Upper lobe of left lung (tissue), 6 donors: ENCODE data around the gene COL8A1. TPM values are rescaled to one million over a fixed set of nuclear protein-coding genes. Genes with fewer than 3 reads are reported as not detected.
"Not testable (repeated sequence)": the region's sequence is repeated elsewhere in the genome, so short reads cannot be mapped to it uniquely, and the experiment has no call there.

Experiments used
- ATAC-seq, 2 donors: fragments of 200-7000 bp; cut with Tn5 transposase; one replicate each; pipeline ENCODE4 v1.9.1; 2022; ENCODE audit warnings: mild to moderate bottlenecking in 2 of 2, moderate library complexity in 2 of 2; ENCODE audit not compliant: low FRiP score in 2 of 2
- DNase-seq, 2 donors: peaks; one replicate each; pipeline ENCODE4 v3.0.0-alpha.2; 2019 to 2020
- H3K27ac ChIP-seq, 4 donors: fragments of 200-600 bp; sonication (generic); one replicate each; pipeline ENCODE4 v1.5.1; 2016 to 2019
- H3K27me3 ChIP-seq, 4 donors: fragments of 200-600 bp; sonication (generic); one replicate each; pipeline ENCODE4 v1.5.1; 2017 to 2019
- H3K36me3 ChIP-seq, 4 donors: fragments of 200-600 bp; sonication (generic); one replicate each; pipeline ENCODE4 v1.5.1; 2016 to 2019
- H3K4me1 ChIP-seq, 4 donors: fragments of 200-600 bp; sonication (generic); one replicate each; pipeline ENCODE4 v1.5.1; 2018 to 2019
- H3K4me3 ChIP-seq, 4 donors: fragments of 200-600 bp; sonication (generic); one replicate each; pipeline ENCODE4 v1.5.1; 2017 to 2019; ENCODE audit warnings: mild to moderate bottlenecking in 2 of 4, moderate library complexity in 1 of 4
- H3K9me3 ChIP-seq, 4 donors: fragments of 200-600 bp; sonication (generic); one replicate each; pipeline ENCODE4 v1.5.1; 2018 to 2019
- EP300 ChIP-seq, 4 donors: sonication (generic); formaldehyde crosslinking; IDR thresholded peaks; one replicate each; pipeline ENCODE4 v1.5.1; 2017; ENCODE audit warnings: antibody characterized with exemption in 4 of 4, control low read depth in 2 of 4
- POLR2A ChIP-seq, 4 donors: fragments of 450-650 bp; IDR thresholded peaks; one replicate each; pipeline ENCODE4 v1.5.1; 2016 to 2017; ENCODE audit warnings: antibody characterized with exemption in 4 of 4, mild to moderate bottlenecking in 2 of 4
- POLR2AphosphoS5 ChIP-seq, 2 donors: sonication (generic); formaldehyde crosslinking; IDR thresholded peaks; one replicate each; pipeline ENCODE4 v1.5.1; 2017; ENCODE audit warnings: antibody characterized with exemption in 2 of 2
- WGBS, 2 donors: methylation state at CpG; one replicate each; pipeline ENCODE4 v1.1.5; 2017 to 2018; 5-methylcytosine and 5-hydroxymethylcytosine counted together
- total RNA-seq, 6 donors: library from RNA; depleted of rRNA in 4 of 6; stranded (reverse); fragments of >200 nt in 4 of 6; gene quantifications; one replicate each; pipeline versions ENCODE4 v1.1.0 to v1.2.1, GENCODE V29; 2016 to 2021
- TF ChIP-seq, protein P1 (sequence below), 6 experiments: fragments of 450-650 bp in 4 of 6; fragments of 200-600 bp in 2 of 6; sonication (generic) in 2 of 6; IDR thresholded peaks; one replicate each; pipeline ENCODE4 v1.5.1; 2016 to 2019; ENCODE audit warnings: antibody characterized with exemption in 6 of 6
- donor health status: DM: no; HTN: no; CAD: no; lungs with moderate emphysema.
- donor health status: DM: no; HTN: yes; CAD: no; lungs with severe emphysema.

Gene COL8A1
- total RNA-seq, 6 donors from 2014 or later = 22.0 to 209 (median 115) TPM

DNA sequence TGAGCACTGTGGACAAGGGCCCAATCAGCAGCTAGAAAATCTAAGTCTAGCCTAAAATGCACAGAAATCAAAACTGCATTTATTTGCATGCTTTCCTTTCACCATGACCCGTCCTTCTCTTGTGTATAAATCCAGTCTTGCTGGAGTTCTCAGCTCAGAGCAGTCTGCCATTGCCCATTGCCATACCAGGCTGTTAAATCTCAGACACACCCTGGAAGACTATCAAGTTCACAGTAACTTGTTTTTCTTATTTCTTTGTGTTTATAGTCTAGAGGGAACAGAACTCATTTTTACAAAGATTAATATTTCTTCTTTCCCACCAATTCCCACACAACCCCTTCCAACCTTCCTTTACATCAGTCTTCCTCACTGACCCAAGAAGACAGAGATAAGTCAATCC, 85.9 kb downstream of the COL8A1 start:
- no peak for ATAC-seq
- Histone ChIP-seq H3K9me3 (no peaks in the 10 kb centered on the region), H3K36me3 (no peaks in the 10 kb centered on the region), H3K27ac (no peak overlapping the region), H3K27me3 (no peaks in the 10 kb centered on the region), H3K4me1 (peaks cover 0 to 7% (median 2%) of the 10 kb centered on the region in 4 donors), H3K4me3 (no peak overlapping the region)
- WGBS, 2 donors = 20 to 50% methylated on average over 1 of the region's 1 CpG
- no peak for TF ChIP-seq POLR2AphosphoS5 (IDR thresholded peaks at IDR 0.05)
- no peak for TF ChIP-seq POLR2A (IDR thresholded peaks at IDR 0.05)
- TF ChIP-seq, protein P1, sequence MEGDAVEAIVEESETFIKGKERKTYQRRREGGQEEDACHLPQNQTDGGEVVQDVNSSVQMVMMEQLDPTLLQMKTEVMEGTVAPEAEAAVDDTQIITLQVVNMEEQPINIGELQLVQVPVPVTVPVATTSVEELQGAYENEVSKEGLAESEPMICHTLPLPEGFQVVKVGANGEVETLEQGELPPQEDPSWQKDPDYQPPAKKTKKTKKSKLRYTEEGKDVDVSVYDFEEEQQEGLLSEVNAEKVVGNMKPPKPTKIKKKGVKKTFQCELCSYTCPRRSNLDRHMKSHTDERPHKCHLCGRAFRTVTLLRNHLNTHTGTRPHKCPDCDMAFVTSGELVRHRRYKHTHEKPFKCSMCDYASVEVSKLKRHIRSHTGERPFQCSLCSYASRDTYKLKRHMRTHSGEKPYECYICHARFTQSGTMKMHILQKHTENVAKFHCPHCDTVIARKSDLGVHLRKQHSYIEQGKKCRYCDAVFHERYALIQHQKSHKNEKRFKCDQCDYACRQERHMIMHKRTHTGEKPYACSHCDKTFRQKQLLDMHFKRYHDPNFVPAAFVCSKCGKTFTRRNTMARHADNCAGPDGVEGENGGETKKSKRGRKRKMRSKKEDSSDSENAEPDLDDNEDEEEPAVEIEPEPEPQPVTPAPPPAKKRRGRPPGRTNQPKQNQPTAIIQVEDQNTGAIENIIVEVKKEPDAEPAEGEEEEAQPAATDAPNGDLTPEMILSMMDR (IDR thresholded peaks at IDR 0.05) = no peak
- no peak for TF ChIP-seq EP300 (IDR thresholded peaks at IDR 0.05)
- no peak for DNase-seq

DNA sequence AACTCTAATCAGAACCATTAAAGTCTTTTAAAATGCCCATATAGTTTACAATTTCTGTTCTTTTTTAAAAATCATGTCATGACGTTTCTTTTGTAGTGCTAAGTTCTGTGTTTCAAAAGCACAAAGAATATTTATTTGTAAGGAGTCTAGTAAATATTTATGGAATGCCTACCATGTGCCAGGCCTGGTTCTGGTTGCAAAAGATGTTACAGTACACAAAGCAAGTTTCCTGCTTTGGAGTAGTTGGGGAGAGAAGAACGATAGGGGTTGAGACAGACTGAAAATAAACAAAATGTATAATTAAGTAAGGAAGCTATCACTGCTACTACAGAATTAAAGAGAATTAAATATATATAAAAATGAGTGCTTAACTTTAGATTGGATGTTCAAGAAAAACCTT, 92.5 kb downstream of the COL8A1 start:
- Histone ChIP-seq H3K9me3 (no peaks in the 10 kb centered on the region), H3K27me3 (no peaks in the 10 kb centered on the region), H3K27ac (no peak overlapping the region), H3K4me3 (no peak overlapping the region), H3K36me3 (no peaks in the 10 kb centered on the region), H3K4me1 (peaks cover 0 to 4% (median 0%) of the 10 kb centered on the region in 4 donors)
- WGBS, 2 donors = 44 to 48% methylated on average over 2 of the region's 2 CpGs
- no peak for DNase-seq
- TF ChIP-seq POLR2AphosphoS5 (IDR thresholded peaks at IDR 0.05) (no peak), EP300 (IDR thresholded peaks at IDR 0.05) (no peak), POLR2A (IDR thresholded peaks at IDR 0.05) (no peak)
- TF ChIP-seq, protein P1 (IDR thresholded peaks at IDR 0.05) = no peak
- ATAC-seq = no peak

DNA sequence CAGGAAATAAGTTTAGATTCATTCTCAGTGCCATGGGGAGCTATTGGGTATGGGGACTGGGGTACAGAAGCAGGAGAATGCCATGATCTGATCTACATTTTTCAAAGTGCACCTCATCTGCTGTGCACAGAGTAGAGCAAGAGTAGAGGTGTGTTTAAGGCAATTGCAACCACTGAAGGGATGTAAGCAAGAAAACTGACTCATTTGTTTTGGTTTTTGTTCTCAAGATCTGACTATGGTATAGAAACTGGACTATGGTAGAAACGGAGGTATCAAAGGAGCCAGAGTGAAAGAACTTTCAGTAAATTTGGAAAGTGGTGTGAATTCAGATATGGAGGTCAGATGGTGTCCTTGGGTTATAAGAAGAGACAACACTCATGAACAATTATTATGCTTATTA, 93.1 kb downstream of the COL8A1 start:
- peaks cover 0 to 4% (median 0%) of the 10 kb centered on the region in 4 donors for H3K4me1 ChIP-seq
- no peak for DNase-seq

DNA sequence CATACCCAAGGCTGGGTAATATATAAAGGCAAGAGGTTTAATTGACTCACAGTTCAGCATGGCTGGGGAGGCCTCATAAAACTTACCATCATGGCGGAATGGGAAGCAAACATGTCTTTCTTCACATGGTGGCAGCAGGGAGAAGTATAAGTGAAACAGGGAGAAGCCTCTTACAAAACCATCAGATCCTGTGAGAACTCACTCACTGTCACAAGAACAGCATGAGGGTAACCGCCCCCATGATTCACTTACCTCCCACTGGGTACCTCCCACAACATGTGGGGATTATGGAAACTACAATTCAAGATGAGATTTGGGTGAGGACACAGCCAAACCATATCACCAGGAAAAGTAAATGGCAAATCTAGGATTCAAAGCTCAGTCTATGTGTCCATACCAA, 102.0 kb downstream of the COL8A1 start:
- H3K36me3 ChIP-seq, ATAC-seq, H3K4me1 ChIP-seq, H3K4me3 ChIP-seq, H3K27me3 ChIP-seq, H3K27ac ChIP-seq, H3K9me3 ChIP-seq, DNase-seq: not testable (repeated sequence)
- WGBS, 2 donors = 84 to 89% methylated on average over 2 of the region's 2 CpGs

More for the DNA sequence above, 93.1 kb downstream of the COL8A1 start:
- H3K4me3 ChIP-seq = no peak overlapping the region
- TF ChIP-seq EP300 (IDR thresholded peaks at IDR 0.05) (no peak), POLR2A (IDR thresholded peaks at IDR 0.05) (no peak), POLR2AphosphoS5 (IDR thresholded peaks at IDR 0.05) (no peak)
- TF ChIP-seq, protein P1 (IDR thresholded peaks at IDR 0.05) = no peak
- H3K27ac ChIP-seq = no peak overlapping the region
- no peak for ATAC-seq
- H3K9me3 ChIP-seq = no peaks in the 10 kb centered on the region
- WGBS, 2 donors = 56 to 78% methylated on average over 1 of the region's 1 CpG
- H3K36me3 ChIP-seq = no peaks in the 10 kb centered on the region
- H3K27me3 ChIP-seq = no peaks in the 10 kb centered on the region

DNA sequence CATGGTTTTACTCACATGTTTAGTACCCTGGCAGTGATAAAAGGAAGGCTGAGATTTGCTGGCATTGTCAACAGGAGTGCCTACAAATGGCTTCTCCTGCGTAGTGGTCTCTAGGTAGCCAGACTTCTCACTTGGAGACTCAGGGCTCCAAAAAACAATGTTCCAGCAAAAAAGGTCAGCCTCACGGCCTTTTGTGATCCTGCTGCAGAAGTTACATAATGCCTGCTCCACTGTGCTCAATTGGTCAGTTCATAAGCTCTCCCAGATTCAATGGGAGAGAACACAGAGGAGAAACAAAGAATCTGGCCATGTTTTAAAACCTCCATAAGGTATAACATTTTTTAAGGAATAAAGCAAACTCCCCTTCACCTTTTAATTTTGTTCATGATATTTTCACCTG, 103.2 kb downstream of the COL8A1 start:
- Histone ChIP-seq H3K9me3 (no peaks in the 10 kb centered on the region), H3K4me3 (no peak overlapping the region), H3K27me3 (no peaks in the 10 kb centered on the region), H3K4me1 (no peaks in the 10 kb centered on the region), H3K27ac (no peak overlapping the region), H3K36me3 (peaks cover 0 to 4% (median 0%) of the 10 kb centered on the region in 4 donors)
- ATAC-seq (no peak), DNase-seq (no peak)
- TF ChIP-seq POLR2A (IDR thresholded peaks at IDR 0.05) (no peak), POLR2AphosphoS5 (IDR thresholded peaks at IDR 0.05) (no peak), EP300 (IDR thresholded peaks at IDR 0.05) (no peak)
- TF ChIP-seq, protein P1 (IDR thresholded peaks at IDR 0.05) = no peak
- 65 to 77% methylated on average over 2 of the region's 2 CpGs for WGBS, 2 donors
